Loucy (cell line): ENCODE results near the gene SLC16A7.

Experiments
- CTCF ChIP-seq: fragments of 200-600 bp; sonication (generic); conservative IDR thresholded peaks from 2 replicates; pipeline ENCODE4 v1.5.1; 2014; ENCODE audit warnings: mild to moderate bottlenecking, antibody characterized with exemption, low read length
- EZH2phosphoT487 ChIP-seq: fragments of 200-600 bp; IDR thresholded peaks from 2 replicates; pipeline ENCODE4 v1.6.1; 2018; ENCODE audit warnings: antibody characterized with exemption, mild to moderate bottlenecking, moderate library complexity, borderline replicate concordance

- TF ChIP-seq CTCF (no peak), EZH2phosphoT487 (no peak)
Measured at GRCh38 chr12:59619461-59620240, 23.8 kb downstream of the SLC16A7 start.
